Measurements from ENCODE around the gene PAM.
"Not testable (repeated sequence)": the region's sequence is repeated elsewhere in the genome, so short reads cannot be mapped to it uniquely, and the experiment has no call there.

PAM gene

DNA sequence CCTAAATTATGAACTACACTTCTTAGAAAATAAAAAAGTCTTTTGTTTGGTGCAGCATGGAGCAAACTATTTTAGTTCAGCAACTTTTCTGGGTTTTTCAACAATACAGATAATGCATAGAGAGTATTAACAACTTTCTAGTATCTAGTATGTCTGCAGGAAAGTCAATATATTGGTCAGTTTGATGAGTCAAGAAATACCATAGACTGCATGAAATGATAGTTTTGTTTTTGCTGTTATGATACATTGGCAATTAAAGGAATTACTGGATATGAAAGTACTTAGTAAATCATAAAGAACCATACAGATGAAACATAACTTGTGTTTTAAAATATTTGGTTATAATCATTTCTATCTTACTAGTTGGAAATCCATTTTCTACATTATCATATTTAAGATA lies 191.3 kb downstream of the PAM start:
- DNase-seq = no peak

DNA sequence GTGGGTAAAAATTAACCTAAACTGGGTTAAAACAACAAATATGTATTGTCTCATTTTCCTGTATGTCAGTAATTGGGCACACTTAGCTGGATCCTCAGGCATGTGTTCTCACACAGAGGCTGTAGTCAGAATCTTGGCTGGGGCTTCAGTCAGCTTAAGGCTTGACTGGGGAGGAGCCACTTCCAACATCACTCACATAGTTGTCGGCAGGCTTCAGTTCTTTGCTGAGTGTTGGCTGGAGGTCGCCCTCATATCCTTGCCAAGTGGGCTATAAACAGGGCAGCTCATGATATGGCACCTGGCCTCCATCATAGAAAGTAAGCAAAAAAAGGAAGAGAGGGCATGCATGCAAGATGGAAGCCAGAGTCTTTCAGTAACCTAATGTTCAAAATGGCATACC lies 191.9 kb downstream of the PAM start:
- no peak for DNase-seq

DNA sequence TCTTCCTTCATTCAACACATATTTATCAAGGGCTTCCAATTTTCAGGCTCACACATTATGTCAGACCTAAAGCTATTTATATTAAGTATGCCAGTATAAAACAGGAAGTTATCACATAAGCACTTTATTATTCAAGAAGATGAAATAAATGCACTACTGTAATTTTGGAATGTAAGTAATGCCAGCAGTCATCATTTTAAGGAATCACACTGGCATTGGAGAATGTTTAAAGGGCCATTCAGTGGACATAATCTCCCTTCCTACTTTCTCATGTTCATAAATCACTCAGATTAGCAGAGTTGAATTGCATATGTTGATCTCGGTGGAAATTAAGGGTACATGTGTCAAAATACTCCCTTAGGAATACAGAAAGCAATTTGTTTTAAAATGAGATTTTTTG lies 200.4 kb downstream of the PAM start:
- no peak for DNase-seq

DNA sequence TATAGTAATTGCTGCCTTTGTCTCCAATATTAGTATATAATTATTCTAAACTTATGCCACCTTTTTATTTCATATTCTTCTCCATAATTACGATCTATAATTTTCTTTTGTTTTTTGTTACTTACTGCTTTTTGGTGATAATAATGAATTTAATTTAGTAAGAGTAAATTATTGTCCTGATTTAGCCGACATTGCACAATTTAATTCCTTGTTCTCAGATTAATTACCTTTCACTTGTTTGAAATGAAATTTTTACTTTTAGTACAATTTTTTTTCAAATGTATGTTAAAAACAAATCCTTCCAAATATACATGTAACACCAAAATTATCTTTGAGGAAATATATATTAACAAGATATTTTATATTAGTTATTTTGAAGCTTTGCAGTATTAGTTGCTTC lies 201.5 kb downstream of the PAM start:
- no peak for DNase-seq

DNA sequence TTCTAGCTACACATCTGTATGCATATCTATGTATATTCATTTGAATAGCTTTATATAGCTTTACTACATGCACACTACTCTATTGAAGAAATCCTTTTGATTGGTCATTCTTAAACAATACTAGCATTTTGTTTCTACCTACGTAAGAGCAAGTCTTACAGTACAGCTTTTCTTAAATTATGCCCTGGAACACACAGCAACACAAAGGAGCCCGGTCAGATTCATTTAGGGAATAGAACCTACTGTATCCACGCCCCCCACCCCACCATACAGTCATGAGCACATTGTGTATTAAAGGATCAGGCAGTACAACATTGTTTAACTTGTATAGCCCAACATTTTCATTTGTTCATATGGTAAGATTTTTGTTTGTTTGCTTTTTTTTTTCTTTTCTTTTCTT lies 202.0 kb downstream of the PAM start:
- DNase-seq = no peak

DNA sequence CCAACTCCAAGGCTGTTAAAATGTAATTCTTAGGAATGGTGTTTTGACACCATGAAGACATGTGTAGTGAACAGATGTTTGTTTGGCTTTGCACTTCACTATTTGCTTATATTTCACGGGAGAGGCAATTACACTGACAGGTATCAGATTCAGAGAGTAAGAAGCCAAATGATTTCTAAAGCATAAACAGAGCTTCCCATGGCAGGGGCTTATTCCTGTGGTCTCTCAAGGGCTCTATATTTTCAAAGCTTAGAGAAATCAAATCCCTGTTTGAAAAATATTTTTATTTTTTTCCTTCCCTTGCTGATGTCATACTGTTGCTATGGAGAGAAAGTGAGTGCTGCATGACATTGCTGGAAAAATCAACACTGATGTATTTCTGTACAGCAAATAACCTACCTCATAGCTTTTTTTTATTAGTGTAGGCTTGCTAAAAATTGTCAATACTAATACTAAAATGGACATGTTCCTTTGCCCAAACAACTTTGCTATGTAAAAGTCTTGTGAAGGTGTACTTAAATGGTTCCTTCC lies 203.4 kb downstream of the PAM start:
- no peak for DNase-seq

DNA sequence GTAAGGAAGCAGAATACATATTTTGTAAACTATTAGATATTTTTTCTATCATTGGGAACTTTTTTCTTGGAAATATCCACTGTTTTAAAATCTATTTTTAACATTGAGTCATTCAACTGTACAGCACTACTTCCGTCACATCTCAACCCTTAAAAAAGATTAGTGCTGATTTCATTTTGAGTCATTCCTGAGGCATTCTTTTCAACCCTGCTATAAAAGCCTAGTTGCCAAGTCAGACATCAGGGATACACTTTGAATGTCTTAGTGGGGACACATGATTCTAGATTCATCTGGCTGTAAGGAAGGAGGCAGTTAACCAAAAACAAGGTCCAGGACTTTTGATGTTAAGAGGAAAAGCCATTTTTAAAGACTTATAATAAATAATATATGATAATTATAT lies 203.9 kb downstream of the PAM start:
- no peak for DNase-seq

DNA sequence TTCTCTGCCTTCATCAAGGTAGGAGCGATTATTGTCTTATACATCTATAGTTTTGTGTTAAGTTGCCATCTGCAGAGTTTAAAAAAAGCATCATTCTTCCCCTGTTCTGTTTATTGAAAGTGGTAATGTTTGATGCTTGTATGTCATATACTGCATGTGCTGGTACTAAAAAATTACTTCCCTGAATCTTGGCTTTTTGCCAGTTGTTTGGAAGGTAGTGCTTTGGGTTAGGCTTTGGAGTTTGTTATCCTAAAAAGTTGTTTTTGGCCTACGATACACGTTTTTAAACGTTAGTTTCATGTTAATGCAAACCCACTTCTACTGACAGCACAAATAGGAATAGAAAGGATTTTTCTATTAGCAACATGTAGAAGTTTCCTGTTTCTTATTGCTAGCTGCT lies 206.6 kb downstream of the PAM start:
- no peak for DNase-seq

DNA sequence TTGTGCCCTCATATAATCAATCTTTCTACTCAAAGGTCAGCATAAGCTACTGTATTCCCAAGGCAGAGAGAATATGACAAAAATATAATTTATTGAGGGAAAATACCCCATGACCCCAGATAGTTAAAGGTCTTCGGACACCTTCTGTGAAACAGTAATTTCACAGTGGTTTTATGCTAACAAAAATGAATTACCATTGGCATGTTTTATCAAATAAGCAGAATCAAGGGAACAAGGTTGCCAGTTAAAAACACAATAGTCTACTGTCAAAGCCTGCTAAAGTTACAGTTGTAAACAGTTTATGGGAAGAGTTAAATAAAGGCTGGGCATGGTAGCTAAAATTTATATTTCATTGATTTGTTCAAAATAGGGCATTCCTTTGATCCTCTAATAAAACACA lies 210.5 kb downstream of the PAM start:
- DNase-seq = no peak

DNA sequence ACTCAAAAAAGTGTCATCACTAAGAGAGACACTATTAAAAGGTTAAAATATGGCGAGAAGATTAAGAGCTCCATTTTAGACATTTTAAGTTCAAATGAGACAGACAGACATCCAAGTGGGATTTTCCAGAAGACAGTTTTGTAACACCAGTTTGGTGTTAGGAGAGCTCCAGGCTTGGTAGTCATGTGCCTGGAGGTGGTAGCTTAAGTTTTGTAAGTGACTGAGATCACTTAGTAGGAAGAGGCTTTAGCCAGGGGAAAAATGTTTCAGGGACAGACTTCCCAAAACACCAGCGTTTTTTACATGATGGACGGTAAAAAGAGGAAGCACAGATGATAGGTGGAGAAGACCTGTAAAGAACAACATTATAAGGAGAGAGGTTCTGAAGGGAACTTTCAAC lies 214.5 kb downstream of the PAM start:
- no peak for DNase-seq

DNA sequence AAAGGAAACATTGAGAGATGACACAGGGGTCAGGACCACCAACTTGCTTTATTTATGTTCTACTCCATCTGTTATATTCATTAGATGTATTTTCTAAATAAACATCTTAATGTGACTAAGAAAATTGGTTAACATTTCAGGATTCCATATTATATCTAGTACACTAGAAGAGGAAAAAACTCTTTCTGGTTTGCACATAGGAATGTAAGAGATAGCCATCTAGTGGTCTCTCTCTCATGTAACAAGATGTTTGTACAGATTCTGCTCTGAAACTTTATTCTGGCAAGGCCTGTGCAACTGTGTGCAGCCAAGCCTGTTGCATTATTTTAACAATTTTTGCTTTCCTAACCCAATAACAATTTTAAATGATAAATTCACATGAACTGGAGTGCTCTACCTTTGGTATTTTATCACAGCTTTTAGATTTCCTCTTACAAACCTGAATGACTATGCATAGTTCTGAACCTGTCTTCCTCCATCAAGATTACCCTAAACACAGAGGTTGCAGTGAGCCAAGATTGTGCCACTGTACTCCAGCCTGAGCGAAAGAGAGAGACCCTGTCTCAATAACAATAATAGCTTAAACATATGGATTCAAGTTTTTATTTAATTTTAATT lies 216.7 kb downstream of the PAM start:
- no peak for DNase-seq

DNA sequence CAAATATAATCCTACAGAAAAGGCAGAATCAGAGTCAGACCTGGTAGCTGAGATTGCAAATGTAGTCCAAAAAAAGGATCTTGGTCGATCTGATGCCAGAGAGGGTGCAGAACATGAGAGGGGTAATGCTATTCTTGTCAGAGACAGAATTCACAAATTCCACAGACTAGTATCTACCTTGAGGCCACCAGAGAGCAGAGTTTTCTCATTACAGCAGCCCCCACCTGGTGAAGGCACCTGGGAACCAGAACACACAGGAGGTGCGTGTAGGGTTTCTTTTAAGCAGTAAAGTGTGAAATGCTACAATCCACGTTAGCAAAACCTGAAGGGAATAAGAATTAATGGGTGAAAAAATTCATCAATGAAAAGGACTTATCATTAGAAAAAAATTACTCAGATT lies 219.1 kb downstream of the PAM start:
- no peak for DNase-seq

DNA sequence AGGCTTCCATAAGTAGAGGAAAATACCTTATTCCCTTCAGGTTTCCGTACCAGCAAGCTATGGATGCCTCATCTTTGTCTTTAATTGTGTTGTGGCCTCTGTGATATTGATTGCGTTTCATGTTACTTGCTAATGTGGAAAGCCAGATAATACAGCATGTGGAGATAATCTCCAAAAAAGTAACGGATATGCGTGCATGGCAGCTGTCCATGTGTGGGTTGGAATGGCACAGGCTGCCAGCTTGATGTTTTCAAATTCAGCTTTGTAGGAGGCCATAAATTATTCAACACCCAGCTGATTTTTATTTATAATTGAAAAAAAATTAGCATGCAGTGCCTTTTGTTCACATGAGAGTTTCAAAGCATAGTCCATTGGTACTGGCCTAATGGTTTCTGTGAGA lies 219.9 kb downstream of the PAM start:
- no peak for DNase-seq

DNA sequence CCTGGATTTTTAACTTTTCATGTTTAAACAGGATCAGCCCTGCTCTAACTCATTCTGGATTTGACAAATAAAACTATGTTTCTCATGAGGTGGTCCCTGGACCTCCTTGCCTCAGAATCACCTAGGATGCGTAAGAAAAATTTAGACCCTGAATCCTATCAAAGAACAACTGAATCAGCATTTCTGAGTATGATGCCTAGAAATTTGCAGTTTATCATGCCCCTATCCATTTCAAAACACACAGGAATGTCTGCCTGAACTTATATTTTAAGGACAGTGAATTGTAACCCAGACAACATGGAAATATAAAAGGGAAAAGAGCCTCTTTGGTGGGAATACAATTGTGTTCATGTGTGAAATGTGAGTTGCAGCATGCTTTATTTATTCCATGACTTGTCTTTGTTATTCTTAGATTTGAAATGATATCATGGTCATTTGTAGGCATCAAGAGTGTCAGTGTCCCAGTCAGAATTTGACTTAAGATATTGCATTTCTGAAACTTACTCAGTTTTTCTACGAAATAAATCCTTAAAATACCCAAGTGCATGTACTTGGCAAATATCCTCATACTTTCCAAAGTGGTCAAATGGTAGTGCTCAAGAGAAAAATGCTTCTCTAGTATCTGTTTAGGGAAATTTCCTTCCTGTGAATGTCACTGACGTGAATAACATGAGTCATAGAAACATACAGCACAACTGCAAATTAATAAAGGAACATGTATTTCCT lies 220.5 kb downstream of the PAM start:
- DNase-seq = no peak

DNA sequence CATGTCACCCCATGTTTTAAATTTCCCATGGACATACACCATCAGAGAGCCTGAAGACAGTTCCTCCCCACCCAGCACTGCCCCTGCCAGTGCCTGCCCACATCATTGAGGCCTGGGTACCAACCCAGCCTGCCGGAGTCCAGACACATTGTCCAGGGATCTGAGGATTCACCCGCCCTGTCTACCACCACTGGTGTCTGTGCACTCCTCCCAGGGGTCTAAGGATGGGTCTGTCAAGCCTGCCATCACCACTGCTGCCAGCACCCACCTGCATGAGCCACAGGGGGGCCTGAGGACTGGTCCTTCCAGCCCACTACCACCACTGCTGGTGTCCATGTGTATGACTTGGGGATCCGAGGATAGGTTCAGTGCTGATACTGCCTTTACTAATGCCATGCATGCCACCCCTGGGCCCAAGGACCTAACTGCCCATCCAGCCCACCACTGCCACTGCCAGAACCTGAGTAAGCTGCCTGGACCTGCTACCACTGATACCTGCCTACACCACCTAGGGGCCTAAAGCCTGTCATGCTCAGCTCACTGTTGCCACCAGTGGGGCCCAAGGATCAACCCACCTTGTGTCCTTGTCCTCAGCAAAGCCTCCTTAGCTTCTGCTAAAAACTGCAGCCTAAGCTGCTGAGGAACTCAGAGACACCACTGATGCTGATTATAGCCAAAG lies 227.0 kb downstream of the PAM start:
- DNase-seq = no peak

DNA sequence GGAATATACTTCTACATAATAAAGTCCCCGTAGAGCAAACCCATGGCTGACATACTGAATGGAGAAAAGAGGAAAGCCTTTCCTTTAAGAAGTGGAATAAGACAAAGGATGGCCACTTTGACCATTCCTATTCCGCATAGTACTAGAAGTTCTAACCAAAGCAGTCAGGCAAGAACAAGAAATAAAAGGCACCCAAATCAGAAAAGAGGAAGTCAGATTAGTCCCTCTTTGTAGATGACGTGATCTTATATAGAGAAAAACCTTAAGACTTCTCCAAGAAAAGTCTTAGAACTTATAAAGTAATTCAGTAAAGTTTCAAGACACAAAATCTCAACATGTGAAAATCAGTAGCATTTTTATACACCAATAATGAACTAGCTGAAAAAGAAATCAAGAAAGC lies 231.0 kb downstream of the PAM start:
- no peak for DNase-seq

DNA sequence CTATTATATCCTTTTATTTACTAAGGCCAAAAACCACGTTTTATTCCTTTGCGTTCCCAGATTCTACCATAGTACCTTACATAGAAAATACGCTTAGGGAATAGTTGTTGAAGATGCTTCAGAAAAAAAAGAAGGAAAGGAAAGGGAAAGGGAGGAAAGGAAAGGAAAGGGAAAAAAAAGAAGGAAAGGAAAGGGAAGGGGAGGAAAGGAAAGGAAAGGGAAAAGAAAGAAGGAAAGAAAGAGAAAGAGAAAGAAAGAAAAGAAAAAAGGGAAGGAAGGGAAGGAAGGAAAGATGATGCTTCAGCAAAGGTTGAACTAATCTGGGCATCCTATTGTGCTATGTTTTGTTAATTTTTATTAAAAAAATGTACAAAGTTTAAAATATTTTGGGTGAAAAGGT lies 233.4 kb downstream of the PAM start:
- DNase-seq = no peak

DNA sequence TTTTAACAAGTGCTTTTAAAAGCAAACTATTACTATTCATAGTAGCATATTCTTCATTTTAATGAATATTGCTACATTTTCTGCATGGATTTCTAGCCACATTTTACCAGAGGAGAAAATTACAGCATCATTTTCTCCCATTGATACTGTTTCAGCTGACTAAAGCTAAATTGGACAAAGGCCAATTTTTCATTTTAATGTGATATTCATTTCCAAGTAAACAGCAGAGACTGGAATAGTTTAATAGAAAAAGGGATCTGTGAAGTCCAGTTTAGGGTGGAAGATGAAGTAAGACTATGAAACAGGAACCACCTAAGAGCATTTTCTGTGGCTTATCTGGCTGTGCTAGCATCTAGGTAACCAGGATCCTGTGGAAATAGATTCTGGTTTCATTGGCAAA lies 236.7 kb downstream of the PAM start:
- DNase-seq = no peak

DNA sequence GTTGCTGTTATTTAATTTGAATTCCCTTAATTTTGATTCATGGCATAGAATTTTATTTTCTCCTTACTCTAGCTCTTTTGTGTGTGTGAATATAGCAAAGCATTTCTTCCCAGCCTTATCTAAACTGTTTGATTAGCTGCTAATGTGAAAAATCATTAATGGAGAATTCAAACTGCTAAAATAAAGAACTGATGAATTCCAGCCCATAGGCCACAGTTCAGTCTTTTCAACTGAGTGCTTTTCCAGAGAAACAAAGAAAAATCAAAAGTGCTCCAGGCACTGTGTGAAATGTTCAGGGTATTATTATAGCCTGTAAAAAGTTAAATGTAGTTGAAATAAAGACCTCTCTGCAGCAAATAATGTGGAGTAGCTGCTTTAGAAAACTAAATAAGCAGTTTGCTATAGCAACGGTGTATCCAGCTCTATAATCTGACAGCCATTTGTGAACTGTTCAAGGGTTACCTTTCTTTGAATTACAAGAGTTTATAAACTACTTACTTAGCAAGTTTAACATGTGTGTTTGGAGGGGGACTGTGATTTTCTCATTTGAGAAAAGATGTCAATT lies 241.0 kb downstream of the PAM start:
- DNase-seq = no peak

DNA sequence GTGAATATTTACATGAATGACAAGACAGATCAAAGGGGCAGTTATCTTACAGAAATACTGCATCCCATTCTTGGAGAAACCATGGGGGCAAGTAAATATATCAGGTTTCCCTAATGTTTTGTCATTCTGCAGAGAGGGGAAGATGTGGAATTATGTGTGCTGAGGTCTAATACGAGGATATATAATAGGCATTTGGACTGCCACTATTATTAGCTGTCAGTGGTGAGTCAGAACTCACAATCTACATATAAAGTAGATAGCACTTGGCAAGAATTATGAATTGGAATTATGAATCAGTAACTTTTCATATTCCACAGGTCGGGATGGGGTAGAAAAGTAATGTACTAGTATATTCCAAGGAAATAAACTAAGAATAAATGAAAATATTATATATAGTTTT lies 243.1 kb downstream of the PAM start:
- no peak for DNase-seq

DNA sequence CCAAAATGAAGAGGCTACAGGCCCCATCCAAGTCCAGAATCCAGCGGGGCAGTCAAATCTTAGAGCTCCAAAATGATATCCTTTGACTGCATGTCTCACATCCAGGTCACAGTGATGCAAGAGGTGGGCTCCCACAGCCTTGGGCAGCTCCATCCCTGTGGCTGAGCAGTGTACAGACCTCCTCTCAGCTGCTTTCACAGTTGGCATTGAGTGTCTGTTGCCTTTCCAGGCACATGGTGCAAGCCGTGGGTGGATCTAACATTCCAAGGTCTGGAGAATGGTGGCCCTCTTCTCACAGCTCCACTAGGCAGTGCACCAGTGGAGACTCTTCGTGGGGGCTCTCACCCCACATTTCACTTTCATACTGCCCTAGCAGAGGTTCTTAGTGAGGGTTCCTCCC lies 244.1 kb downstream of the PAM start:
- DNase-seq = no peak

DNA sequence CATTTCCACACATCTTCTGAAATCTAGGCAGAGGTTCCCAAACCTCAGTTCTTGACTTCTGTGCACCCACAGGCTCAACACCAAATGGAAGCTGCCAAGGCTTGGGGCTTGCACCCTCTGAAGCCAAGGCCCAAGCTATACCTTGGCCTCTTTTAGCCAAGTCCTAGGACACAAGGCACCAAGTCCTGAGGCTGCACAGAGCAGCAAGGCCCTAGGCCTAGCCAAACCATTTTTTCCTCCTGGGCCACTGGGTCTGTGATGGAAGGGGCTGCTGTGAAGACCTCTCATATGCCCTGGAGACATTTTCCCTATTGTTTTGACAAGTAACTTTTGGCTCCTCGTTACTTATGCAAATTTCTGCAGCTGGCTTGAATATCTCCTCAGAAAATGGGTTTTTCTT lies 244.5 kb downstream of the PAM start:
- DNase-seq = not testable (repeated sequence)

DNA sequence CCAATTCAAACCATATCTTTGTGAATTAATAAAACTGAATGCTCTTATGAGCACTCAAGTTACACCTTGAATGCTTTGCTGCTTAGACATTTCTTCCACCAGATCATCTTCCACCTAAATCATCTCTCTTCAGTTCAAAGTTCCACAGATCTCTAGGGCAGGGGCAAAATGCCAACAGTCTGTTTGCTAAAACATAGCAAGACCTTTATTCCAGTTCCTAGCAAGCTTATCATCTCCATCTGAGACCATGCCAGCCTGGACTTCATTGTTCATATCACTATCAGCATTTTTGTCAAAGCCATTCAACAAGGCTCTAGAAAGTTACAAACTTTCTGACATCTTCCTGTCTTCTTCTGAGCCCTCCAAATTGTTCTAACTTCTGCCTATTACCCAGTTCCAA lies 245.0 kb downstream of the PAM start:
- DNase-seq = no peak

DNA sequence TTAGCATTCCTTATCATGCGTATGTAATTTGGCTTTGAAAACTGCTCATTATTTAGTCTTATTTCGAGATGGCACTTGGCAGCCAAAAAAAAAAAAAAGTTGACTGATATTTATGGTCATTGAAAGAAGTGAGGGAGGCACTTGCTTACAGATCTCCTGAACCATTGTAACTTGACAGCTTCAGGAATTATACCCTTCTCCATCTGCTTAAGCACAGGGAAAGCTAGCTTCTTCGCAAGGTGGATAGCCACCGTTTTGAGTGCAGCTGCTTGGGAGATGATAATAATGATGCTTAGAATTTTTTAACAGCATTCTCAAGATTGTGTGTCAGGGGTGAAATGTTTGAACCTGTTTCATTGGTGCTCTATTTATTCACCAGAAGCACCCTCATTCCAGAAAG lies 248.8 kb downstream of the PAM start:
- DNase-seq = no peak
